Measurements from ENCODE around the gene FAM110C.

DNA sequence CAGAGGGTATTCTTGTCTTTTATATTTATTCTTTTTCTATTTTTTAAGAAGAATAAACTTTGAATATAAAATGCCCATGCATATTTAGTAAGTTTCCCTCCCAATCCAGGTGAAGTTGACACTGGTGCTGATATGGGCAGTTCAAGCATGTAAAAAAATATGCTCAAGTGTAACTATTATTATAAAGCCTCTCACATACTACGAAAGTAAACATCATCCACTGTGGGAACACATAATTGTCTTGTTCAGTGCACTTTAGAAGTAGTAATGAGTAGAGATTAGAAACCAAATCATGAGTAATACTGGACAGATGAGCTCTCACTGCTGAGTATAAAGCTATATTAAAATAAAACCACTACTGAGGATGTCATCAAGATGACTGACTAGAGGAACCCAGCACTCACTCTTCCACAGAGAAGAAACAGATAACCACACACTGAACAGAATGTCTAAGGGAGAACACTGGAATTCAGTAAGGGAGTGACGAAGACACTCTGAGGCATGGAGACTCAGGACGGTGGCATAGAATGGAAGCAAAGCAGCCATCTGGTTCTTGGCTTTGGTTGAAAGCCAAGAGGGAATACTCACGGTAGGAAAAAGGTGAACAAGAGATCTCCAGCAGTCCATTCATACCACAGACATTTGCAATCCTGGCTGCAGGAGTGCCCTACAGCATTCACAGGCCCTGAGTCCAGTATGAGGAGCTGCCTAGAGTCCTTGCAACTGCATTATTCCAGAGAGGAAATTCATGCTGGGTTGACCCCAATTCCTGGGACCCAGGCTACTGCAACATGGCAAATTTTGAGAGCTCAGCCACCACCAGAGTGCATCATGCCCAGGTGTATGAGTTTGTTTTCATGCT, 9.5 kb upstream of the FAM110C start:
- TF ChIP-seq EZH2phosphoT487 (IDR thresholded peaks at IDR 0.05; ENCODE audit: low read depth, severe bottlenecking, unreplicated experiment) (no peak), EZH2 (IDR thresholded peaks at IDR 0.05; ENCODE audit: borderline replicate concordance) (no peak)
- TF ChIP-seq, protein P1, sequence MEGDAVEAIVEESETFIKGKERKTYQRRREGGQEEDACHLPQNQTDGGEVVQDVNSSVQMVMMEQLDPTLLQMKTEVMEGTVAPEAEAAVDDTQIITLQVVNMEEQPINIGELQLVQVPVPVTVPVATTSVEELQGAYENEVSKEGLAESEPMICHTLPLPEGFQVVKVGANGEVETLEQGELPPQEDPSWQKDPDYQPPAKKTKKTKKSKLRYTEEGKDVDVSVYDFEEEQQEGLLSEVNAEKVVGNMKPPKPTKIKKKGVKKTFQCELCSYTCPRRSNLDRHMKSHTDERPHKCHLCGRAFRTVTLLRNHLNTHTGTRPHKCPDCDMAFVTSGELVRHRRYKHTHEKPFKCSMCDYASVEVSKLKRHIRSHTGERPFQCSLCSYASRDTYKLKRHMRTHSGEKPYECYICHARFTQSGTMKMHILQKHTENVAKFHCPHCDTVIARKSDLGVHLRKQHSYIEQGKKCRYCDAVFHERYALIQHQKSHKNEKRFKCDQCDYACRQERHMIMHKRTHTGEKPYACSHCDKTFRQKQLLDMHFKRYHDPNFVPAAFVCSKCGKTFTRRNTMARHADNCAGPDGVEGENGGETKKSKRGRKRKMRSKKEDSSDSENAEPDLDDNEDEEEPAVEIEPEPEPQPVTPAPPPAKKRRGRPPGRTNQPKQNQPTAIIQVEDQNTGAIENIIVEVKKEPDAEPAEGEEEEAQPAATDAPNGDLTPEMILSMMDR (IDR thresholded peaks at IDR 0.05; ENCODE audit: poor library complexity), result no peak
